GM06990 (cell line): ENCODE data around the gene CEP135.
"Not testable (repeated sequence)": the region's sequence is repeated elsewhere in the genome, so short reads cannot be mapped to it uniquely, and the experiment has no call there.

Source experiments
- DNase-seq: peaks from one replicate; pipeline ENCODE4 v3.0.0-alpha.2; 2011; ENCODE audit not compliant: insufficient read length; ENCODE audit errors: extremely low read depth
- H3K27me3 ChIP-seq: replicated peaks from 2 replicates; pipeline ENCODE4 v1.6.0; 2011; ENCODE audit warnings: low read length; ENCODE audit not compliant: control insufficient read depth, insufficient read depth
- H3K36me3 ChIP-seq: 2 replicates; pipeline ENCODE4 v1.5.1; 2011; ENCODE audit warnings: low read length; ENCODE audit not compliant: control insufficient read depth, insufficient read depth
- H3K4me3 ChIP-seq: replicated peaks from 2 replicates; pipeline ENCODE4 v1.5.1; 2011; ENCODE audit warnings: low read depth, mild to moderate bottlenecking, control low read depth, low read length
- TF ChIP-seq, protein P1 (sequence below): IDR thresholded peaks from 2 replicates; pipeline ENCODE4 v1.5.1; 2011; ENCODE audit warnings: low read length, control low read depth, mild to moderate bottlenecking, inconsistent platforms; ENCODE audit not compliant: insufficient read depth, poor library complexity, severe bottlenecking

Gene CEP135

GRCh38 chr4:56062106-56062505 is 113.4 kb downstream of the CEP135 start:
- Histone ChIP-seq H3K36me3 (no peaks in the 10 kb centered on the region), H3K4me3 (no peak overlapping the region), H3K27me3 (no peaks in the 10 kb centered on the region)
- TF ChIP-seq, protein P1, sequence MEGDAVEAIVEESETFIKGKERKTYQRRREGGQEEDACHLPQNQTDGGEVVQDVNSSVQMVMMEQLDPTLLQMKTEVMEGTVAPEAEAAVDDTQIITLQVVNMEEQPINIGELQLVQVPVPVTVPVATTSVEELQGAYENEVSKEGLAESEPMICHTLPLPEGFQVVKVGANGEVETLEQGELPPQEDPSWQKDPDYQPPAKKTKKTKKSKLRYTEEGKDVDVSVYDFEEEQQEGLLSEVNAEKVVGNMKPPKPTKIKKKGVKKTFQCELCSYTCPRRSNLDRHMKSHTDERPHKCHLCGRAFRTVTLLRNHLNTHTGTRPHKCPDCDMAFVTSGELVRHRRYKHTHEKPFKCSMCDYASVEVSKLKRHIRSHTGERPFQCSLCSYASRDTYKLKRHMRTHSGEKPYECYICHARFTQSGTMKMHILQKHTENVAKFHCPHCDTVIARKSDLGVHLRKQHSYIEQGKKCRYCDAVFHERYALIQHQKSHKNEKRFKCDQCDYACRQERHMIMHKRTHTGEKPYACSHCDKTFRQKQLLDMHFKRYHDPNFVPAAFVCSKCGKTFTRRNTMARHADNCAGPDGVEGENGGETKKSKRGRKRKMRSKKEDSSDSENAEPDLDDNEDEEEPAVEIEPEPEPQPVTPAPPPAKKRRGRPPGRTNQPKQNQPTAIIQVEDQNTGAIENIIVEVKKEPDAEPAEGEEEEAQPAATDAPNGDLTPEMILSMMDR = no peak
- DNase-seq = no peak

DNA sequence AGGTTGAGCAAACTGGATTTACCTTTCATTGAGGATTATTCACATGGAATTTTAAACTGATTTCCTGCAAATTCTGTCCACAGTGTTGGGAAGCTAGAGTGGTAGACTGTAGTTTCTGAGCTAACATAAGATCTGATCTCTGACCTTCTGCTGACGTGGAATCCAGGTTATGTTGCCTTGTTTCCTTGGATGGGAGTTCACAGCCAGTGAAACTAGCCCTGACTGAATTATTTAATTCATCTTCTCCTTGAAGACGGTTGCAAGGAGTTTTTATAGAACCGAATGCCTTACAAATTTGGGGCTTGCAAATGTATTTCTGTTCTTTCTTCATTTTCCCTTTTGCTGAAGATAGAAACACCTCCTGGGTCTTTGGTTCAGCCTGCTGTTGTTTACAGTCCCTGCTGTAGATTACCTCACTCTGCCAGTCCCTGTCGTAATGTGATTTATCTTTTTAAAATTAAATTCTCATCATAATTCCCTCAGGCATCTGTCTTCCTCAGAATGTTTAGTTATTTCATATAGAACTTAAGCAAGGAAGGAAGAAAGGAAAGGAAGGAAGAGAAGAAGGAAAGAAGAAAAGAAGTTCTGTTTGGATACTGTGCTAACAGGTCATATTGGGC is 113.9 kb downstream of the CEP135 start:
- TF ChIP-seq, protein P1 = no peak
- DNase-seq = no peak
- H3K36me3 ChIP-seq = no peaks in the 10 kb centered on the region
- no peak overlapping the region for H3K4me3 ChIP-seq
- no peaks in the 10 kb centered on the region for H3K27me3 ChIP-seq

- H3K4me3 ChIP-seq = no peak overlapping the region
- no peaks in the 10 kb centered on the region for H3K36me3 ChIP-seq
- no peaks in the 10 kb centered on the region for H3K27me3 ChIP-seq
- TF ChIP-seq, protein P1 = no peak
- DNase-seq = no peak
These were observed 117.7 kb downstream of the CEP135 start for GRCh38 chr4:56066493-56066892.

DNA sequence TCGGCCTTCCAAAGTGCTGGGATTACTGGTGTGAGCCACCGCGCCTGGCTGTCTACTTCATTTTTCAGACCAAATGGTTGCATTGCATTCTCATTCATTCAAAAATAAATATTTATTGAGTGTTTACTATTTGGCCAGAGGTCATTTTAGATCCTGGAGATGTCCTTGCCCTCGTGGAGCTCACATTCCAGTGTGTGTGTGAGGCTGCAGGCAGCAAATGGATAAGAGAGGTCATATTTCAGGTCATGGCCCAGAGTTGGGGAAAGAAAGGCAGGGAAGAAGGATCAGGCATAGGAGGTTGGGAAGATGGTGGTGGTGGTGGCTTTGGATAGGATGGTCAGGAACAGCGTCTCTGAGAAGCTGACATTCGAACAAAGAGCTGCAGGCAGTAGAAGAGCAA is 119.1 kb downstream of the CEP135 start:
- no peaks in the 10 kb centered on the region for H3K36me3 ChIP-seq
- TF ChIP-seq, protein P1 = no peak
- no peak for DNase-seq
- H3K27me3 ChIP-seq = no peaks in the 10 kb centered on the region
- no peak overlapping the region for H3K4me3 ChIP-seq

- H3K27me3 ChIP-seq, H3K4me3 ChIP-seq, H3K36me3 ChIP-seq, DNase-seq: not testable (repeated sequence)
These were observed 124.0 kb downstream of the CEP135 start for GRCh38 chr4:56072730-56073129.

DNA sequence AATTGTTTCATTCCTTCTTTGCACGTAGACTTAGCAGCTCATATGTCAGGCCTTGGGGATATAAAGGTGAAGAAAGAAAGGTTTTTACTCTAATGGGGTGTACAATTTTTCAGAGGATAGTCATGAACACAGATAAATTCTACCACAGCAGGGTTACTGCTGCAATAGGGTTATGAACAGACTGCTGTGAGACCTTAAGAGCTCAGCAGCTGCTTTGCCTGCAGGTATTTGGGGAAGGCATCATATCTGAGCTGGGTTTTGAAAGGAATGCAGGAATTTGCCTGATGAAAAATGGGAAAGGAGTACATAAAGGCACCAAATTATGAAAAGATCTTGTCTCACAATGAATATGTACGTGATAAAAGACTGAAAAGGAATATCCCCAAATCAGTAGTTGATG is 128.9 kb downstream of the CEP135 start:
- no peaks in the 10 kb centered on the region for H3K27me3 ChIP-seq
- DNase-seq = no peak
- no peak overlapping the region for H3K4me3 ChIP-seq
- no peaks in the 10 kb centered on the region for H3K36me3 ChIP-seq
- TF ChIP-seq, protein P1 = no peak
